GM21576 (cell line): ENCODE measurements around the gene EGFL7.
A peak's percentile ranks its signal among the peaks of the same experiment; 100 is the strongest.
"Not testable (repeated sequence)": the region's sequence is repeated elsewhere in the genome, so short reads cannot be mapped to it uniquely, and the experiment has no call there.

Experiments
- ATAC-seq: cut with Tn5 transposase; IDR thresholded peaks from one replicate; pipeline ENCODE4 v1.9.1; 2021; ENCODE audit warnings: mild to moderate bottlenecking, moderate library complexity; ENCODE audit not compliant: unreplicated experiment

EGFL7 gene

GRCh38 chr9:136695955-136696354 is 33.2 kb downstream of the EGFL7 start:
- ATAC-seq: no peak

GRCh38 chr9:136696502-136696901 is 33.8 kb downstream of the EGFL7 start:
- ATAC-seq: no peak

GRCh38 chr9:136697146-136697820 is 34.6 kb downstream of the EGFL7 start:
- ATAC-seq: no peak

- no peak for ATAC-seq
Observed at GRCh38 chr9:136697821-136698526, 35.3 kb downstream of the EGFL7 start.

- no peak for ATAC-seq
Observed at GRCh38 chr9:136698635-136699246, 36.0 kb downstream of the EGFL7 start.

GRCh38 chr9:136700304-136700703 is 37.6 kb downstream of the EGFL7 start:
- no peak for ATAC-seq

- ATAC-seq: peak; percentile 40
Observed at GRCh38 chr9:136700959-136701667, 38.4 kb downstream of the EGFL7 start.

- ATAC-seq: no peak
Observed at GRCh38 chr9:136701668-136702053, 38.9 kb downstream of the EGFL7 start.

GRCh38 chr9:136703276-136703860 is 40.7 kb downstream of the EGFL7 start:
- ATAC-seq: no peak

GRCh38 chr9:136704741-136705140 is 42.0 kb downstream of the EGFL7 start:
- ATAC-seq: not testable (repeated sequence)

GRCh38 chr9:136705564-136705963 is 42.8 kb downstream of the EGFL7 start:
- ATAC-seq: no peak

GRCh38 chr9:136707011-136707410 is 44.3 kb downstream of the EGFL7 start:
- no peak for ATAC-seq

GRCh38 chr9:136707849-136708517 is 45.3 kb downstream of the EGFL7 start:
- no peak for ATAC-seq

- no peak for ATAC-seq
Observed at GRCh38 chr9:136709454-136710109, 46.9 kb downstream of the EGFL7 start.

GRCh38 chr9:136710543-136710942 is 47.8 kb downstream of the EGFL7 start:
- ATAC-seq: no peak

GRCh38 chr9:136711219-136711648 is 48.5 kb downstream of the EGFL7 start:
- not testable (repeated sequence) for ATAC-seq

GRCh38 chr9:136711751-136712689 is 49.3 kb downstream of the EGFL7 start, which contains the start of gene DIPK1B:
DIPK1B (plus strand) TSS chr9:136712572; CDS start chr9:136712666, 94 bp downstream.
- ATAC-seq: no peak

- ATAC-seq: no peak
Observed at GRCh38 chr9:136712690-136713544, 50.2 kb downstream of the EGFL7 start.
